NCI-H2196 (cell line): Measurements from ENCODE around the gene ABCA1.
"Not testable (repeated sequence)": the region's sequence is repeated elsewhere in the genome, so short reads cannot be mapped to it uniquely, and the experiment has no call there.

ENCODE experiments used
- DNase-seq: peaks from one replicate; lab custom pipeline; 2025; ENCODE audit not compliant: unreplicated experiment; lab: John Stamatoyannopoulos, UW

Gene ABCA1

DNA sequence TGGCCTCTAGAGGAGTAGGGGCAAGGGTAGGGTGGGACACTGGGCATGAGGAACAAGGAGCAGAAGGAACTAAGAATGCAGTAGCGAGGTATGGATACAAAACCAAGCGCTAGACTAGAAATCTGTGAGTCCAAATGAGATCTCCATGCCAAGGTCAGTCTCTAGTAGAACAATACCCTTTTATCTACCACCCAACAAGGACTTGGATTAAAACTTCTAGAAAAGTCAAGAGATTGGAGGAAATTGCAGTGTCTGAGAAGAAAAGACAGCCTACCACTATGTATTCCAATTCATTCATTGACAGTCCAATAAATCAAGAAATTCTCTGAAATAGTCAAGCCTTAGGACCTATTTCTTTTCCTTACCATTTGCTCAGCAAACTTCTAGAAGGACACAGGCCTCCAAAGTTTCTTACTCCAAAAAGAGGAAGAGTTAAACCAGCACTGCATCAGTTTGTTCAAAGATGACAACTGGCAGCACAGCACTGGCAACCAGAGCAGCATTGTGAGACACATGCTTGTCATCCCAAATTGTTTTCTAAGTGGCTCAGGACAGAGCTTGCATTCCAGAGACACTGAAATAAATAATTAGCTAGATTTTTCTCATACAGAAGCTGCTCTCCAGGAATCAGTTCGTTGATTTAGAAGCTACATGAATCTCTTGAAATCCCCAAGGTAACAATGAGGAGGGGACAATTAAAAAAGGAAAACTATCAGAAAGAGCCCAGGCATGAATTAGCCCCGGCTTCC, 22.6 kb downstream of the ABCA1 start:
- DNase-seq, result no peak

DNA sequence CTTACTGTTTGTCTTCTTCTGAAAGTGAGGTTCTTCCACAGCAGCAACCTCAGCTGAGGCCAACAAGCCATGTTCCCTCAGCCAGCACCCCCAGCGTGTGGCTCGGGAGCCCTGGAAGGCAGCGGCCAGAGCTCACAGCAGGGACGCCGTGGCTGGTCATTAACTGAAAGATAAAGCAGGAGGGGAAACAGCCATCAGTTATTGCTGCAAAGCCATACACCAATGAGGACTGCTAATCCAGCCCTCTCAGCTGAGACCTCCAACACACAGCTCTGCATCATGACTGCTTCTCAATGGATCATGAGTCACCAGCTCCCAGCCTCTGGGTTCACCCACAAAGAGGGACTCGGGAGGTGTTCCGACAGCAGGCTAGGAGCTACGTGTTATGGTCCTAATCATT, 24.3 kb downstream of the ABCA1 start:
- no peak for DNase-seq

DNA sequence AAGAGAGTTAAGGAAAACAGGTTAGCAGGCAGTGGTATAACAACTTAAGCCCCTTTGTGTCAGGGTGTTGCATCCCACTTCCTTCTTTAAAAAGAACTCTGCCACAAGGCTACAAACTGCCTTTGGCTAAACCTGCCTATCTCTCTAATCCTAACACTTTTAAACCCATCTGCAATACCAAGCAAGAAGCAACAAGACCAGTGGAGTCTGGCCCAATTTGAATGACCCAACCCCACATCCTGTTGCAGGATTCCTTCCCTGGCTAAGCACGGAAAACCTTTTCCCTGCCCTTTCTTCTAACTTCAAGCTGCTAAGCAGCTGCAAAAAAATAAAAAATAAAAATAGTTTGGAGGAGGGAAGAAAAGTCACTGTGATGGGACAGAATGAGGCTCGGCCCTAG, 27.1 kb downstream of the ABCA1 start:
- DNase-seq, result no peak

DNA sequence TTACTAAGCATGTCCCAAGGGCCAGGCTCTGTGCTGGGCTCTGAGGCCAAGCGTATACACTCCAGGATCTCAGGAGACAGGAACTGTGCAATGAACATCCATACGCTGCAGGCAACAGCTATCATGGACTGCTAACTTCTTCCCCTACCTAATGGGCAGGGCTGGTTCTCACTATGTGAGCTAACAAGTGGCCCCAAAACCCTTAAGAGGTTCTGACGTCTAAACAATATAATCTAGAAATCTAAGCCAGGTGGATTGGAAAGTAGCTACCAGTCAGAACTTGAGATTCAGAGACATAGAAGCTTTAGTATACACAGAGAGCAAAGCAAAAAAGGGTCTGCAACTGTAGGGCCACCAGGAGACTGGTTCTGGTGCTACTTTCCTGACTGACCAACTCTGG, 27.6 kb downstream of the ABCA1 start:
- DNase-seq, result no peak

DNA sequence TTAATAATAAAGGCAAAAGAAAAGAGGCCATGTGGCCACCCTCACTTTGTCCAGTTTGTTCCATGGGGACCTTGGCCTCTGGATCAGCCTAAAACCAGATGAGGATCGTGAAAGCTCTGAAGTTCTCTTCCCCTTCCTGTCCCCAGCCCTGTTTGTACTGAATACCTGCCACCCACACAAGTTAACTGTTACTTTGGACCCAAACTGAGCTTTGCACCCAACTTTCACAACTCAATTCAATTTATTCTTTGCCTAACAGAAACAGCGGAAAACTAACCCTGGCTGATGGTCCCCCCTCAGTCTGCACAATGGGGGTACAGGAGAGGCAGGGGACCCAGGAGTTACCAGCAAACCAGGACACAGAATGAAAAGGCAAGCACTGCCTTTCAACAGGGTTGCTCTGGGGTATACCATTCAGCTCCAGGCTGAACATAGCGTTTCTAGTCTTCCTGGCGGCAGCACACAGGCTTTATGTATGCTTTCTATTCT, 28.2 kb downstream of the ABCA1 start:
- no peak for DNase-seq

DNA sequence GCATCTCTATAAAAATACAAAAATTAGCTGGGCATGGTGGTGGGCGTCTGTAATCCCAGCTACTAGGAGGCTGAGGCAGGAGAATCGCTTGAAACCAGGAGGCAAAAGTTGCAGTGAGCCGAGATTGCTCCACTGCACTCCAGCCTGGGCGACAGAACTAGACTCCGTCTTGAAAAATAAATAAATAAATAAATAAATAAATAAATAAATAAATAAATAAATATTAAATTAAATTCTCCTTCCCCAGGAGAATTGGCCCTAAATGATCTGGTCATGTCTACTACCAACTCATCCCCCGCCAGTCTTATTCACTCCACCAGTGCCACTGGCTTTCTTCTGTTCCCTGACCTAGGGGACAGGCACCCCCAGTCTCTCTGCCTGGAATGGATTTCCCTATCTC, 29.6 kb downstream of the ABCA1 start:
- DNase-seq, result not testable (repeated sequence)

DNA sequence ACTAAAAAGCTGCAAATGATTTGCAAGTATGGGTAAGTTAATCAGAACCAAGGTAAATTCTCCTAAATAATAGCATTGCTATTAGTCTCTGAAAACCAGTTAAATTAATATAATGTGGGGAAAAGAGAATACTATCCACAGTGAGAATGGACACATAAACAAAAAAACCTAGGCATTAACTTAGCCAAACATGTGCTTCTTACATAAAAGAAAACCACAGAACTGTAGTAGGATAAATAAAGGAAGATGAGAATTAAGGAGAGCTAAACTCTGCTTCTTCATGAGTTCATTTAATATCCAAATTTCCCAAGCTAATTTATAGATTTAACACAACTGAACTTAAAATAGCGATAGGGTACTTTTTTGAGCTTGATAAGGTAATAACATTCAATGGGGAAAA, 31.8 kb downstream of the ABCA1 start:
- DNase-seq, result no peak

DNA sequence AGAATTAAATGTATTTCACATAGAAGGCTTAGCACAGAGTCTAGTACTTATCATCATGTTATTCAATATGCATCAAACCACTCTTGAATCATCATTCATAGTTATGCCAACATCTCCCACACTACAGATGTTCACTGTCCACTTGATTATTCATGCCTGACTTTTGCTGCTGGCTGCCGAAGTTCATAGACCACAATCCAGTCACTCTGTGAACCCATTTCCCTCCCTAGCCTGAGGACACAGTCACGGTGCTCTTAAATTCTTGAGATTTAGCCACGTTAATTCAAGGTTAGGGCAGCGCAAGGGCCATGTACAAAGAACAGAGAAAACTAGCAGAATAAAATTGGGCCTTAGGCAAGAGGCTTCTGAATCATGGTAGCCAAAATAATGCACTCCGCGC, 32.4 kb downstream of the ABCA1 start:
- DNase-seq, result no peak

DNA sequence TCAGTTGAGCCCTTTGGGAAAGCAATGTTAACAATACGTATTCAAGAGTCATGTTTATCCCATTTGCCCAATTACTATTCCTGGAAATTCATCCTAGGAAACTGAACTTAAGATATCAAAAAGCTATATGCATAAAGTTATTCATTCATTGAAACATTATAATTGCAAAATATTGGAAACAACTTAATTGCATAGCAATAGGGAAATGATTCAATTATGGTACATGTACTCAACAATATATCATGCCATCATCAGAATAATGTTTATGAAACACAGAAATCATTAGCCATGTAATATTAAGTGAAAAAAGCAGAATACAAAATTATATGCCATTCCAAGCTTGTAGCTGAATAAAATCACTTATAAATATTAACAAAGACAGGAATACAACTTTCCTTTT, 35.3 kb downstream of the ABCA1 start:
- no peak for DNase-seq

DNA sequence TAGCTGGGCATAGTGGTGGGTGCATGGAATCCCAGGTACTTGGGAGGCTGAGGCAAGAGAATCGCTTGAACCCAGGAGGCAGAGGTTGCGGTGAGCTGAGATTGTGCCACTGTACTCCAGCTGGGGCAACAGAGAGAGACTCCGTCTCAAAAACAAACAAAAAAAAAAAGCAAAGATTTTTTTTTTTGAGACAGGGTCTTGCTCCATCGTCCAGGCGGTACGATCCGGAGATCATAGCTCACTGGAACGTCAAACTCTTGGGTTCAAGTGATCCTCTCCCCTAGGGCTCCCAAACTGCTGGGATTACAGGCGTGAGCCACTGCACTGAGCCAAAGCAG, 37.6 kb downstream of the ABCA1 start:
- no peak for DNase-seq

DNA sequence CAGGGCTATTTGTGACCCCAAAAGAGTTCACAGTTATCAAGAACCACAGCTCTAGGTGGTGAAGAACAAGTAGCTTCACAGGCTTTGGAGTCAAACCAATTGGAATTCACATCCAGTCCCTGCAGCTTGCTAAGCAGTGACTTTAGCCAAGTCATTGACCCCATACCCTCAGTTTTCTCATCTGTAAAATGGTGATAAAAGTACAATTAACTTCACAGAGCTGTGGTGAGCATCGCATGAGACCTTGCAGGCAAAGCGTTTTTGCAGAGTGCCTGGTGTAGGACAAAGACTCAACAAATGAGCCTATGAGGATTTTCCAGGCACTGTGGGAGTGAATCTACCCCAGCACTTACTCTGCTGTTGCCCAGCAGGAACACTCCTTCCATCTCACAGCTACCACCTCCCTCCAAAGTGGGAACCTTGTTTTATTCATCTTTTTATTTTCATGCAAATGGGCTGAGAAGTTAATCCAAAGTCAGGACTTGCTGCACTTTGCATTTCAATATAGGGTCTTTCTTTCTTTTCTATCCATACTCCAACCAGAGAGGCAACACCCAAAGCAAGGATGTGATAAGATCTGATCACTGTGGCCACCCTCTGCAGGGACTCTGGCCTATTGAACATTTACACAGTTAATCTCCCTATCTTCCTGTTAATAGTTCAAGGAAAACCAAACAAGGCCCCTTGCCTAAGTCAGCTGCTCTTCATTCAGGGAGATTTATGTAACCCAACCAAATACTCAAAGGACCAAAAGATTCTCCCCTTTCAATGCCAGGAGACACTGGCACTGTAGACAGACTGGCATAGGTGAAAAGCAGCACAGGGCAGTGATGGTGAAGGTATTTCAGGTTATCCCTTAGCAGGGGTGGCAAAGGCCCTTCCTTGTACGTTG, 41.9 kb downstream of the ABCA1 start:
- no peak for DNase-seq

DNA sequence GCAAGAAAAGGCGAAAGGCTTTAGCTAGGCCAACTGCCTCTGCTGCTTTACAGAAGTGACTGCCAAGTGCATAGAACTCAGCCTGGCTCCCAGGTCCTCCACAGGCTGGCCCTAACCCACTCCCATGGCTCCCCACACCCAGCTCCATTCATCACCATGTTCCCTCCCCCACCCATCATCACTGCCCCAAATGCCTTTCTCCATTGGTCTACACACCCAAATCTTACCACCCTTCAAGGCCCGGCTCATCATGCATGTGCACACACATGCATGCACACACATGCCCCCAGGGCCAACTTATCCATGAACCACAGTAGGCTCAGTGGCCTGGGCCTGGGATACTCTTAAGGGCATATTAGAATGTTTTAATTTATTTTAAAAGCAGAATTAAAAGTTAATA, 44.8 kb downstream of the ABCA1 start:
- DNase-seq, result no peak

DNA sequence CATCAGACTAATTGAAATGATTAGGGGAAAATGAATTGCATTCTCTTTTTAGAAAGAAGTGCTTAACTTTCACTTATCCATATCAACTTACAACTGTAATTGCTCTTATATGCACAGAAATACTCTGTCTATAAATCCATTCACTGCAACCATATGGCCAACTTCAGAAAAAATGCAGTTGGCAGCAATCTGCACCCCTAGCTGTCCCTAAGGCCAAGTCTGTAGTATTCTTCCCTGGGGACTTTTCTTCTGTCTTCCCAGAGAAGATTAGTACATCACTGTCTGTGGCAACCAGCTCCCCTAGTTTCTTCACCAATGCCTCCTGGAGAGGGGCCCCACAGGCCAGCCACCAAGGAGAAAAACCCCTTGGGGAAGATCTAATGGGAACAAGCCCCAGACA, 45.4 kb downstream of the ABCA1 start:
- DNase-seq, result no peak

DNA sequence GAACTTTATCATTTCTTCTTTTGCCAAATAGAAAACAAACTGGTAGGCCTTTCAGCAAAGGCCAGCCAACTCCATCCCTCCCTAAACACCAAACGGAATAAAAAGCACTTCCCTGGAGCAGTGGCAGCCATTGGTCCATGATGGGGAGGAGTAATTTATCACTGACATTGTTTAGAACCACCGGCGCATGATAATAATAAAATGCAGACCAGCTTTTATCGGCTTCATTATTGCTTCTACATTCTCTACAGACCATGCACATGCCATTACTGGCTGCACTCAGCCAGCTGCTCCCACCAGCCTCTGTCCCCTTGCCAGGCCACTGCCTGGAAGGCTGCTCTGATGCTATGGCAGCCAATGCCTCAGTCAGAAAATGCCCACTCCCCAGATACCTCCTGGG, 45.9 kb downstream of the ABCA1 start:
- DNase-seq, result no peak

DNA sequence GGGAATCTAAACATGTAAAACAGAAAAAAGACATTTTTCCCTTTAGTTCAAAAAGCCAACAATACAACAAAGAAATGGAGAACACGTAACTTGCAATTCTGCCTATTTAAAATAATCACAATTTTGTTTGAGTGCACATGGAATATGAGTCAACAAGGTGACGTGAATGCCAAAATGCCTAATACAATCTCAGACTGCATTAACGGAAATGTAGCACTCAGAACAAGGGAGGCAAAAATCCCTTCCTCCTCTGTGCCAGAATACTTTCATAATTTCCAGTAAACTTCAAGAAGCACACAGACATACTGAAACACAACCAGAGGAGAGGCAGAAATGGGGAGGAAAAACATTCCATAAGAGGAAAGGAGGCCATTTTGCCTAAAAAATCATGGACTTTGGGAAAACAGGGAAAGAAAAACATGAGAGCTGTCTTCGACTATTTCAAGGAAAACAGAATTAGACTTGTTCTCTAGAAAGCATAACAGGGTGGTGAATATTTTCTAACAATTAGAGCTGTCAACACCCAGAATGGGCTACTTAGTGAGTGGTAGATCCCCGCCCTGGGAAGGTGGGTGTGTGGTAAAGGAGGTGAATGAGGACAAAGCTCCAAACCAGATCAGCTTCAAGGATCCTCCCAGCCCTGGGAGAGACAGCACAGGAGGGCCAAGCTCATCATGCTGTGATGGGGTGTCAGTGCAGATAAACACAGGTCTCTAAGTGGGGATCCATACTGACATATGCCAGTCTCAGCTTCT, 48.2 kb downstream of the ABCA1 start:
- DNase-seq, result no peak

DNA sequence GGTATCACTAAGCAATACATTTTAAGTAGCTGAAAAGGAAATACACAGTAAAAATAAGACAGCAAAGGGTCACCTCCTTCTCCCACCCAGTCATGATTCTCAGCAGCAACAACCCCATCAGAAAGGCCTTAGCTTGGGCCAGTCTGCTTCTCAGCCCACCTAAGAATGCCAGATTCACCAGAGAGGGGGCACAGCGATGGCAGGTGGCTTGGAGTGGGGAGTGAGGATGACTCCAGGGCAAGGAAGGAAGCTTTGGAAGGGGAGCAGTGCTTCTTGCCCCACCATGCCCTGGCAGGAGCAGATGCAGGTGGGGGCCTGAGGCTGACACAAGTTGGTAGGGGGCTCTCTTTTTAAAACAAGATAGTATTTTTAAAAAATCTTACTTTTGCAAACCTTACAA, 51.4 kb downstream of the ABCA1 start:
- no peak for DNase-seq

DNA sequence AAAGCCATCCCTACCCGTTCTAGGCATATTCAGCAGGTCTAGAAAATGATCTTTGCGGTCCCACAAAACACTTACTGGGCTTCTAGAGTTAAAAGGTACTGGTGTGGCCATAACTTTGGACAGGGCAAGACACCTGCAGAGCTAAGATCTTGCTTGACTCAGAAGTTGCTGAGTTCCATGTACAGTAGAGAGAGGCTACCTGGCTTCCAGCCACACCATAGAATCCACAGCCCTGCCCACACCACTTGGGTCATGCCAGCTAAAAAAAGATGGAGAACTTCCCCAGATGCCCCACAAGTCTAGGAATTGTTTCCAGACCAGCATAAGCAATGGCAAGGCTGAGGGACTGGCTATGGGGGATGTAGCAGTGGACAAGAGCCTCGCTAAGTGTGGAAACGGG, 52.1 kb downstream of the ABCA1 start:
- DNase-seq, result no peak

DNA sequence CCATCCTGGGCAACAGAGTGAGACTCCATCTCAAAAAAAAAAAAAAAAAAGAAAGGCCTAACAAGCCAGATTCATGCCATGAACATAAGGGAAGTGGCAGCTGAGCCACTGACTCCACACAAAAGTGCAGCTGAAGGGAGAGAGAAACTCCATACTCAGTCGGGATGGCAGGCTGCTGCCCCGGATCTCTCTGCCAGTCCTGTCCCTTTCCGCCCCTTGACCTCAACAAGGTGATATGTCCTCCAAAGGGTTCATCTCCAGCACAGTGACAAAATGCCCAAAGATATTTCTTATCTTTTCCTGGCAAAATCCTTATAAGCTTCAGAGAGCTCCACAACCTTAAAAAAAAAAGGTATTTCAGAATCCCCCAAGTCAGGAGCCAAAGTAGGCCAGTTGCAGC, 52.6 kb downstream of the ABCA1 start:
- DNase-seq, result no peak

DNA sequence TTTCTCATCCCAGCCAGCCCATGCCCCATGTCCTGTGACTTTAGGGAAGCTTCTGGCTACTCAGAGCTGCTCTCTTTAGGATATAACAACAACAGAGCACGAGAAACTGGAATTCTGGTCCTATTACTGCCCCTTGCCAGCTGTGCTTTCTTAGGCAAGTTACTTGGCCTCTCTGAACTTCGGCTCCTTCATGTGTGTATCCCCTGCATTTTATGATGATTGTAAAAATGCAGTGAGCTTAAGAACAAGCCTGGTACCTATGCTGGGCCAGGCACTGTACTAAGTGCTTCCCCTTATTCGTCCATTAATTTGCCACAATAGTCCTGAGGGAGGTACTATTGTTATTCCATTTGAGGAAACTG, 54.5 kb downstream of the ABCA1 start:
- DNase-seq, result no peak

DNA sequence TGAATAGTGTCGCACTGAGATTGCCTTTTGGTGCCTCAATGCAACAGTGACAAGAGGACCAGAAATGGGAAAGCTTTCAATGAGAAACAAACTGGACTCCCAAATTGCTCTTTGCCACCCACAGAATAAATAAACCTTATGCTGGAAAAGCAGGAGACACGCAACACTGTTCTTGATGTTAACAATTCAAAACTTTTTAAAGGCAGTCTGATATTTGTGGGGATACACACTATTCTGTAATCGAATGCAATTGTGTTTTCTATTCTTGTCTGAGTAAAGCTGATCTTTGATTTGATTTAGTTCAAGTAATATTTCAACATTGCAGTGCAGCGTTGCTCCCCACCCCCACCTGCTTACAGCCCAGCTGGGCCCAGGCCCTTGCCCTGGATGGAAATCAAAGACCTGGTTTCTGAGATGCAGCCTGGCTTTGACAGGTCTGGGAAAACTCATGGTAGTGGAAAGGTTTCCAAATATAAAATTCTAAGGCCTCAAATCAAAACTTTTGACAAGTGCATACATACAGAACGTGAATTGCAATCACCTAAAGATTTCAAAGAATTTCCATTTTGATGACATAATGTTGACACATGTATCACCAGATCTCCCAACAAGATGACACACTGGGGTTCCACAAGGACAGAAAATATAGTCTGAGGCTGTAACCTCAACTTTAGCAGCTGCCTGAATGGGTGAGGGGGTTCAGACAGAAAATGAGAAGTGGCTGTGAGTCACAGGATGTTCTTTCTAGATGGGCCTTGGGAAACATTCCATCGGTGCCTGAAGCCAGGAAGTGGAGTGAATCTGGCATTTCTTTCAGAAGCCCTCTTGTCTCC, 55.1 kb downstream of the ABCA1 start:
- DNase-seq, result no peak

DNA sequence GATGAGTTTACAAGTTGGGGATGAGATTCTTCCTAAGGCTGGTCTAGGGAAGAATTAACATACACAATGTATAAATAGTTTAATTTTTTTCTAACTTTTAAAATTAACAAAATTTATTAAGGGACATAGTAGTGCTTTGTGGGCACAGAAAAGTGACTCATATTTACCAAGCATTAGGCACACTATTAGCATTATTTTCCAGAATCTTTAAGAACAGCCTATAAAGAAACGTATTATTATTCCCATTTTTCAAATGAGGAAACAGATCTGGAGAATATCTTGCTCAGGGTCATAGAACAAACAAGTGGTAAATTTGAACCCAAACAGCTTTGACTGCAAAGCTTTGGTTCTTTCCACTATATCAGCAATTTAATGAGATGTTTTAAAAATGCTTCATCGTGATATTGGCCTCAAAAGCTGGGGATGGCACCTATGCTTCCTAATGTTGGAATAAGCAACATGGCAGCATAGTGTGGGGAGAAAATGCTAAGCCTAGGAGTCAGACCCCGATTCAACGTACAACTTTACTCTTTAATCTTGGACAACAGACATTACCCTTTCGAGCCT, 55.9 kb downstream of the ABCA1 start:
- DNase-seq, result no peak
